Vagina (tissue), 2 donors: ENCODE data around the gene AANAT. TPM values are rescaled to one million over a fixed set of nuclear protein-coding genes. Genes with fewer than 3 reads are reported as not detected.

Source experiments
- DNase-seq, 2 donors: peaks; one replicate each; pipeline ENCODE4 v3.0.0-alpha.2; 2017; ENCODE audit errors: extremely low spot score in 2 of 2
- H3K27ac ChIP-seq: fragments of 200-600 bp; sonication (generic); one replicate; pipeline ENCODE4 v1.5.1; 2019
- H3K27me3 ChIP-seq: fragments of 200-600 bp; sonication (generic); one replicate; pipeline ENCODE4 v1.5.1; 2019
- H3K36me3 ChIP-seq, 2 donors: fragments of 200-600 bp; sonication (generic); one replicate each; pipeline ENCODE4 v1.5.1; 2017 to 2019
- H3K4me1 ChIP-seq: fragments of 200-600 bp; sonication (generic); one replicate; pipeline ENCODE4 v1.5.1; 2019
- H3K4me3 ChIP-seq, 2 donors: fragments of 200-600 bp; sonication (generic); 1 replicate in 1 of 2; 2 replicates in 1 of 2; pipeline ENCODE4 v1.5.1; 2016 to 2019
- H3K9me3 ChIP-seq: fragments of 200-600 bp; sonication (generic); one replicate; pipeline ENCODE4 v1.5.1; 2019
- POLR2A ChIP-seq, 2 donors: fragments of 450-650 bp; IDR thresholded peaks; one replicate each; pipeline ENCODE4 v1.6.1; 2017; ENCODE audit warnings: antibody characterized with exemption in 2 of 2, mild to moderate bottlenecking in 2 of 2, moderate library complexity in 2 of 2
- POLR2AphosphoS5 ChIP-seq, 2 donors: sonication (generic); formaldehyde crosslinking; IDR thresholded peaks; one replicate each; pipeline ENCODE4 v1.9.0; 2017; ENCODE audit warnings: antibody characterized with exemption in 2 of 2, mild to moderate bottlenecking in 2 of 2, low read depth in 1 of 2; ENCODE audit not compliant: insufficient read depth in 1 of 2
- intact Hi-C: fragments of 100-400 bp; cut with DNase I; formaldehyde crosslinking; loops from one replicate; pipeline ENCODE4 v1.15.1; 2023
- total RNA-seq: library from RNA; depleted of rRNA; stranded (reverse); fragments of >200 nt; gene quantifications from one replicate; pipeline ENCODE4 v1.2.3, GENCODE V29; 2016
- TF ChIP-seq, protein P1 (sequence below), 3 experiments: fragments of 450-650 bp in 2 of 3; fragments of 200-600 bp in 1 of 3; sonication (generic) in 1 of 3; IDR thresholded peaks; one replicate each; pipeline ENCODE4 v1.5.1; 2017 to 2019; ENCODE audit warnings: antibody characterized with exemption in 3 of 3, mild to moderate bottlenecking in 2 of 3, moderate library complexity in 2 of 3

AANAT gene
- total RNA-seq, 1 donor from 2014 or later, result not detected

DNA sequence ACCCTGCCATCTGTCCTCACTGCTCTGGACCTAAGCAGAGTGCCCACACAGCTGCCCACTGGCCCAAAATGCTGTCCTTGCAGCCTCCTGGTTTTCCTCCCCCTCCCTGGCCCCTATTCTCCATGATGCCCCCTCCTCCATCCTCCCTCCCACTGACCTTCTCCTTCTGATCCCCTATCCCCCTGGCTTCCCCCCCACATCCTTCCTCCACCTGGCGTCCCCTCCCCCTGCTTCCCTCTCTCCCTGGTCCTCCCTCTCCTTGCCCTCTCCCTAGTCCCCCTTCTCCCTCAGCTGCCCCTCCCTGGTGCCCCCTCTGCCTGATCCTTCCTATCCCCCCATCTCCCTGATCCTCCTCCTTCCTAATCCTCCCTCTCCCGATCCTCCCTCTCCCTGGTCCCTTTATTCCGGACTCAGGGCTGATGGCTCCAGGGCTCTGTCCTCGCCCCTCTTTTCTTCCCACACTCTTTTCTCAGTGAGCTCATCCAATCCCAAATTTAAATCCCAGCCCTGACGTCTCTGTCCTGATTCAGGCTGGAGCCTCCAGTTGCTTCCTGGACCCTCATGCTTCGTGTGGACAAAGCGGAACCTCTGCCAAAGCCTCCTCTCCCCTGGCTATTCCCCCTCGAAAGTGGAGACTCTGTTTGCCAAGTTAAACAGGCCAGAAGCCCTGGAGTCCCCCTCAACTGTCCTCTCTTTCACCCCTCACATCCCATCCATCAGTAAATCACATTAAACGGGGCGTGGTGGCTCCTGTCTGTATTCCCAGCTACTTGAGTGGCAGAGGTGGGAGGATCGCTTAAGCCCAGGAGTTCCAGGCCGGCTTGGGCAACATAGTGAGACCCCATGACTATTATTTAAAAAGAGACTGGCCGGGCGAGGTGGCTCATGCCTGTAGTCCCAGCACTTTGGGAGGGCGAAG, 51.9 kb downstream of the AANAT start:
- intact Hi-C loops, result no loop called here
- no peak overlapping the region for H3K27ac ChIP-seq

More for the DNA sequence above, 51.9 kb downstream of the AANAT start:
- no peak for DNase-seq
- TF ChIP-seq, protein P1, sequence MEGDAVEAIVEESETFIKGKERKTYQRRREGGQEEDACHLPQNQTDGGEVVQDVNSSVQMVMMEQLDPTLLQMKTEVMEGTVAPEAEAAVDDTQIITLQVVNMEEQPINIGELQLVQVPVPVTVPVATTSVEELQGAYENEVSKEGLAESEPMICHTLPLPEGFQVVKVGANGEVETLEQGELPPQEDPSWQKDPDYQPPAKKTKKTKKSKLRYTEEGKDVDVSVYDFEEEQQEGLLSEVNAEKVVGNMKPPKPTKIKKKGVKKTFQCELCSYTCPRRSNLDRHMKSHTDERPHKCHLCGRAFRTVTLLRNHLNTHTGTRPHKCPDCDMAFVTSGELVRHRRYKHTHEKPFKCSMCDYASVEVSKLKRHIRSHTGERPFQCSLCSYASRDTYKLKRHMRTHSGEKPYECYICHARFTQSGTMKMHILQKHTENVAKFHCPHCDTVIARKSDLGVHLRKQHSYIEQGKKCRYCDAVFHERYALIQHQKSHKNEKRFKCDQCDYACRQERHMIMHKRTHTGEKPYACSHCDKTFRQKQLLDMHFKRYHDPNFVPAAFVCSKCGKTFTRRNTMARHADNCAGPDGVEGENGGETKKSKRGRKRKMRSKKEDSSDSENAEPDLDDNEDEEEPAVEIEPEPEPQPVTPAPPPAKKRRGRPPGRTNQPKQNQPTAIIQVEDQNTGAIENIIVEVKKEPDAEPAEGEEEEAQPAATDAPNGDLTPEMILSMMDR (IDR thresholded peaks at IDR 0.05), result no peak
- TF ChIP-seq POLR2AphosphoS5 (IDR thresholded peaks at IDR 0.05; ENCODE audit: insufficient read depth in 1 of 2, low read depth in 1 of 2) (no peak), POLR2A (IDR thresholded peaks at IDR 0.05) (no peak)
- Histone ChIP-seq H3K4me1 (peaks cover 8% of the 10 kb centered on the region), H3K9me3 (no peaks in the 10 kb centered on the region), H3K27me3 (no peaks in the 10 kb centered on the region), H3K36me3 (no peaks in the 10 kb centered on the region), H3K4me3 (no peak overlapping the region)

Other genes starting within 250 kb of the AANAT start
- gene RNF157, start 227.1 kb upstream of the AANAT start, total RNA-seq, result 8.8 TPM
- gene UBALD2, start 202.3 kb upstream of the AANAT start, total RNA-seq, result 18.4 TPM
- gene QRICH2, start 159.3 kb upstream of the AANAT start, total RNA-seq, result 10.8 TPM
- gene PRPSAP1, start 113.7 kb upstream of the AANAT start, total RNA-seq, result 92.6 TPM
- 11.0 TPM for gene SPHK1, start 83.0 kb upstream of the AANAT start, total RNA-seq
- 29.7 TPM for gene UBE2O, start 14.5 kb upstream of the AANAT start, total RNA-seq
- gene RHBDF2, start 33.8 kb downstream of the AANAT start, total RNA-seq, result 34.6 TPM
- gene CYGB, start 70.1 kb downstream of the AANAT start, total RNA-seq, result 30.0 TPM
- gene PRCD, start 72.4 kb downstream of the AANAT start, total RNA-seq, result 21.4 TPM
- 24.8 TPM for gene ST6GALNAC2, start 118.3 kb downstream of the AANAT start, total RNA-seq
- 4.4 TPM for gene ST6GALNAC1, start 176.2 kb downstream of the AANAT start, total RNA-seq
- gene MXRA7, start 243.4 kb downstream of the AANAT start, total RNA-seq, result 114 TPM